GM21447 (cell line): ENCODE data around the gene NLRP13.
"Not testable (repeated sequence)": the region's sequence is repeated elsewhere in the genome, so short reads cannot be mapped to it uniquely, and the experiment has no call there.

ENCODE experiments used
- ATAC-seq: cut with Tn5 transposase; IDR thresholded peaks from one replicate; pipeline ENCODE4 v1.9.1; 2021; ENCODE audit not compliant: unreplicated experiment

NLRP13 gene

GRCh38 chr19:55931936-55932386, at the start of gene NLRP13:
NLRP13 (minus strand) TSS chr19:55932336; CDS start chr19:55932311, 25 bp downstream.
- no peak for ATAC-seq

GRCh38 chr19:55980415-55980814, 48.3 kb upstream of the NLRP13 start:
- no peak for ATAC-seq

GRCh38 chr19:55973982-55974381, 41.8 kb upstream of the NLRP13 start:
- ATAC-seq = no peak

GRCh38 chr19:55962186-55962585, 30.1 kb upstream of the NLRP13 start:
- no peak for ATAC-seq

GRCh38 chr19:55959996-55960675, 28.0 kb upstream of the NLRP13 start:
- no peak for ATAC-seq

GRCh38 chr19:55958356-55958755, 26.2 kb upstream of the NLRP13 start:
- no peak for ATAC-seq

GRCh38 chr19:55956431-55956830, 24.3 kb upstream of the NLRP13 start:
- no peak for ATAC-seq

GRCh38 chr19:55950566-55950965, 18.4 kb upstream of the NLRP13 start:
- ATAC-seq = not testable (repeated sequence)

- no peak for ATAC-seq
Observed at GRCh38 chr19:55947532-55947931, 15.4 kb upstream of the NLRP13 start, which contains the start of gene NLRP8. NLRP8 (plus strand) TSS chr19:55947832.

- no peak for ATAC-seq
Observed at GRCh38 chr19:55940306-55940705, 8.2 kb upstream of the NLRP13 start.

GRCh38 chr19:55939206-55939605, 7.1 kb upstream of the NLRP13 start:
- no peak for ATAC-seq

- no peak for ATAC-seq
Observed at GRCh38 chr19:55935206-55935605, 3.1 kb upstream of the NLRP13 start.

- no peak for ATAC-seq
Observed at GRCh38 chr19:55930996-55931515, 1.1 kb downstream of the NLRP13 start.

GRCh38 chr19:55929258-55929657, 2.9 kb downstream of the NLRP13 start:
- ATAC-seq = not testable (repeated sequence)

- ATAC-seq = no peak
Observed at GRCh38 chr19:55927991-55928390, 4.1 kb downstream of the NLRP13 start.

- no peak for ATAC-seq
Observed at GRCh38 chr19:55923556-55923955, 8.6 kb downstream of the NLRP13 start.

GRCh38 chr19:55913643-55914268, 18.4 kb downstream of the NLRP13 start:
- no peak for ATAC-seq

GRCh38 chr19:55912916-55913315, 19.2 kb downstream of the NLRP13 start:
- ATAC-seq = no peak

GRCh38 chr19:55909801-55910200, 22.3 kb downstream of the NLRP13 start:
- ATAC-seq = no peak

GRCh38 chr19:55907746-55908145, 24.4 kb downstream of the NLRP13 start:
- ATAC-seq = no peak

- ATAC-seq = no peak
Observed at GRCh38 chr19:55907286-55907685, 24.9 kb downstream of the NLRP13 start.

GRCh38 chr19:55902080-55902751, 29.9 kb downstream of the NLRP13 start:
- ATAC-seq = no peak
